Astrocyte of the cerebellum (primary cell): Measurements from ENCODE around the gene TNK2.
"Not testable (repeated sequence)": the region's sequence is repeated elsewhere in the genome, so short reads cannot be mapped to it uniquely, and the experiment has no call there.

Experiments
- DNase-seq: peaks from one replicate; pipeline ENCODE4 v3.0.0-alpha.2; 2011; ENCODE audit warnings: low read depth
- H3K4me3 ChIP-seq: 2 replicates; pipeline ENCODE4 v1.5.1; 2011; ENCODE audit warnings: mild to moderate bottlenecking, low read depth, low read length, moderate library complexity
- CTCF ChIP-seq: IDR thresholded peaks from 2 replicates; pipeline ENCODE4 v1.5.1; 2012; ENCODE audit warnings: low read length, low read depth, moderate library complexity, mild to moderate bottlenecking; ENCODE audit errors: missing control alignments
- in situ Hi-C: cut with HindIII; loops from 2 replicates; pipeline ENCODE4 v1.10.0; 2017; ENCODE audit warnings: low sequenced_read_pairs

Gene TNK2

GRCh38 chr3:195933044-195933430 is 24.7 kb upstream of the TNK2 start:
- H3K4me3 ChIP-seq, in situ Hi-C loops, DNase-seq: not testable (repeated sequence)

- H3K4me3 ChIP-seq, result no peak overlapping the region
- TF ChIP-seq CTCF, result no peak
- no peak for DNase-seq
- in situ Hi-C loops, result no loop called here
Measured at GRCh38 chr3:195932418-195933043, 24.2 kb upstream of the TNK2 start.

- TF ChIP-seq CTCF, result no peak
- in situ Hi-C loops, result no loop called here
- no peak for DNase-seq
- H3K4me3 ChIP-seq, result no peak overlapping the region
Measured at GRCh38 chr3:195931582-195932273, 23.4 kb upstream of the TNK2 start.

GRCh38 chr3:195929452-195929851 is 21.1 kb upstream of the TNK2 start:
- TF ChIP-seq CTCF, result no peak
- no peak overlapping the region for H3K4me3 ChIP-seq
- DNase-seq, result no peak
- in situ Hi-C loops, result no loop called here

GRCh38 chr3:195921334-195921791 is 13.0 kb upstream of the TNK2 start:
- in situ Hi-C loops, result no loop called here
- TF ChIP-seq CTCF, result no peak
- H3K4me3 ChIP-seq, result no peak overlapping the region
- no peak for DNase-seq

- TF ChIP-seq CTCF, result no peak
- in situ Hi-C loops, result no loop called here
- DNase-seq, result no peak
- no peak overlapping the region for H3K4me3 ChIP-seq
Measured at GRCh38 chr3:195918176-195918575, 9.8 kb upstream of the TNK2 start.

- no peak overlapping the region for H3K4me3 ChIP-seq
- in situ Hi-C loops, result no loop called here
- DNase-seq, result no peak
- TF ChIP-seq CTCF, result no peak
Measured at GRCh38 chr3:195916991-195917390, 8.6 kb upstream of the TNK2 start.
